ENCODE results near the gene KRTAP9-8. TPM values are rescaled to one million over a fixed set of nuclear protein-coding genes. Genes with fewer than 3 reads are reported as not detected.

KRTAP9-8 gene, protein sequence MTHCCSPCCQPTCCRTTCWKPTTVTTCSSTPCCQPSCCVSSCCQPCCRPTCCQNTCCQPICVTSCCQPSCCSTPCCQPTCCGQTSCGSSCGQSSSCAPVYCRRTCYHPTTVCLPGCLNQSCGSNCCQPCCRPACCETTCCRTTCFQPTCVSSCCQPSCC
- not detected in 5 replicates for total RNA-seq (2022; extraction: Qiagen RNA extraction)

DNA sequence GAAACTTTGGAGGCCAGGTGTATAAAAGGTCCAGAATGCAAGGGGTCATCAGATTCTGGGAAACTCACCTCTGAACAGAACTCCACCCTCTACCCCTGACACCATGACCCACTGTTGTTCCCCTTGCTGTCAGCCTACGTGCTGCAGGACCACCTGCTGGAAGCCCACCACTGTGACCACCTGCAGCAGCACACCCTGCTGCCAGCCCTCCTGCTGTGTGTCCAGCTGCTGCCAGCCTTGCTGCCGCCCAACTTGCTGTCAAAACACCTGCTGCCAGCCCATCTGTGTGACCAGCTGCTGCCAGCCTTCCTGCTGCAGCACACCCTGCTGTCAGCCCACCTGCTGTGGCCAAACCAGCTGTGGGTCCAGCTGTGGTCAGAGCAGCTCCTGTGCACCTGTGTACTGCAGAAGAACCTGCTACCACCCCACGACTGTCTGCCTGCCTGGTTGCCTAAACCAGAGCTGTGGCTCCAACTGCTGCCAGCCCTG lies at the start of gene KRTAP9-8:
TSS of gene KRTAP9-8 (plus strand) at position 51 of the 489 bp plus-strand sequence. CDS start at position 104, 53 bp downstream.

DNA sequence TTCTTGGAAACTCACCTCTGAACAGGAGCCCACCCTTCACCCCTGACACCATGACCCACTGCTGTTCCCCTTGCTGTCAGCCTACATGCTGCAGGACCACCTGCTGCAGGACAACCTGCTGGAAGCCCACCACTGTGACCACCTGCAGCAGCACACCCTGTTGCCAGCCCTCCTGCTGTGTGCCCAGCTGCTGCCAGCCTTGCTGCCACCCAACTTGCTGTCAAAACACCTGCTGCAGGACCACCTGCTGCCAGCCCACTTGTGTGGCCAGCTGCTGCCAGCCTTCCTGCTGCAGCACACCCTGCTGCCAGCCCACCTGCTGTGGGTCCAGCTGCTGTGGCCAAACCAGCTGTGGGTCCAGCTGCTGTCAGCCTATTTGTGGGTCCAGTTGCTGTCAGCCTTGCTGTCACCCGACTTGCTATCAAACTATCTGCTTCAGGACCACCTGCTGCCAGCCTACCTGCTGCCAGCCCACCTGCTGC lies 47.9 kb upstream of the KRTAP9-8 start, which contains the start of gene KRTAP9-1:
TSS of gene KRTAP9-1 (plus strand) at position 51 of the 482 bp plus-strand sequence. CDS start at position 51, 0 bp downstream.

DNA sequence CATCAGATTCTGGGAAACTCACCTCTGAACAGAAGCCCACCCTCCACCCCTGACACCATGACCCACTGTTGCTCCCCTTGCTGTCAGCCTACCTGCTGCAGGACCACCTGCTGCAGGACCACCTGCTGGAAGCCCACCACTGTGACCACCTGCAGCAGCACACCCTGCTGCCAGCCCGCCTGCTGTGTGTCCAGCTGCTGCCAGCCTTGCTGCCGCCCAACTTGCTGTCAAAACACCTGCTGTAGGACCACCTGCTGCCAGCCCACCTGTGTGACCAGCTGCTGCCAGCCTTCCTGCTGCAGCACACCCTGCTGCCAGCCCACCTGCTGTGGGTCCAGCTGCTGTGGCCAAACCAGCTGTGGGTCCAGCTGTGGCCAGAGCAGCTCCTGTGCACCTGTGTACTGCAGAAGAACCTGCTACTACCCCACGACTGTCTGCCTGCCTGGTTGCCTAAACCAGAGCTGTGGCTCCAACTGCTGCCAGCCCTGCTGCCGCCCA lies 11.2 kb upstream of the KRTAP9-8 start, which contains the start of gene KRTAP9-2:
TSS of gene KRTAP9-2 (plus strand) at position 51 of the 498 bp plus-strand sequence. CDS start at position 58, 7 bp downstream.

DNA sequence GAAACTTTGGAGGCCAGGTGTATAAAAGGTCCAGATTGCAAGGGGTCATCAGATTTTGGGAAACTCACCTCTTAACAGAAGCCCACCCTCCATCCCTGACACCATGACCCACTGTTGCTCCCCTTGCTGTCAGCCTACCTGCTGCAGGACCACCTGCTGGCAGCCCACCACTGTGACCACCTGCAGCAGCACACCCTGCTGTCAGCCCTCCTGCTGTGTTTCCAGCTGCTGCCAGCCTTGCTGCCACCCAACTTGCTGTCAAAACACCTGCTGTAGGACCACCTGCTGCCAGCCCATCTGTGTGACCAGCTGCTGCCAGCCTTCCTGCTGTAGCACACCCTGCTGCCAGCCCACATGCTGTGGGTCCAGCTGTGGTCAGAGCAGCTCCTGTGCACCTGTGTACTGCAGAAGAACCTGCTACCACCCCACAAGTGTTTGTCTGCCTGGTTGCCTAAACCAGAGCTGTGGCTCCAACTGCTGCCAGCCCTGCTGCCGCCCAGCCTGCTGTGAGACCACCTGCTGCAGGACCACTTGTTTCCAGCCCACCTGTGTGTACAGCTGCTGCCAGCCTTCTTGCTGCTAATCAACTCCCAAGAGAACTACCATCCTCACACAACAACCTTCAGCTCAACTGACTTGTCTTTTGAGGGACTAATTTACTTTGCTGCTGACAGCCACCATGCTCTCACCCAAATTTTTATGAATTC lies 5.2 kb upstream of the KRTAP9-8 start, which contains the start of gene KRTAP9-3:
TSS of gene KRTAP9-3 (plus strand) at position 51 of the 707 bp plus-strand sequence. CDS start at position 104, 53 bp downstream.

DNA sequence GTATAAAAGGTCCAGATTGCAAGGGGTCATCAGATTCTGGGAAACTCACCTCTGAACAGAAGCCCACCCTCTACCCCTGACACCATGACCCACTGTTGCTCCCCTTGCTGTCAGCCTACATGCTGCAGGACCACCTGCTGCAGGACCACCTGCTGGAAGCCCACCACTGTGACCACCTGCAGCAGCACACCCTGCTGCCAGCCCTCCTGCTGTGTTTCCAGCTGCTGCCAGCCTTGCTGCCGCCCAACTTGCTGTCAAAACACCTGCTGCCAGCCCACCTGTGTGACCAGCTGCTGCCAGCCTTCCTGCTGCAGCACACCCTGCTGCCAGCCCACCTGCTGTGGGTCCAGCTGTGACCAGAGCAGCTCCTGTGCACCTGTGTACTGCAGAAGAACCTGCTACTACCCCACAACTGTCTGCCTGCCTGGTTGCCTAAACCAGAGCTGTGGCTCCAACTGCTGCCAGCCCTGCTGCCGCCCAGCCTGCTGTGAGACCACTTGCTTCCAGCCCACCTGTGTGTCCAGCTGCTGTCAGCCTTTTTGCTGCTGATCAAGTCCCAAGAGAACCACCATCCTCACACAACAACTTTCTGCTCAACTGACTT lies 11.9 kb downstream of the KRTAP9-8 start, which contains the start of gene KRTAP9-4:
TSS of gene KRTAP9-4 (plus strand) at position 51 of the 604 bp plus-strand sequence. CDS start at position 85, 34 bp downstream.

DNA sequence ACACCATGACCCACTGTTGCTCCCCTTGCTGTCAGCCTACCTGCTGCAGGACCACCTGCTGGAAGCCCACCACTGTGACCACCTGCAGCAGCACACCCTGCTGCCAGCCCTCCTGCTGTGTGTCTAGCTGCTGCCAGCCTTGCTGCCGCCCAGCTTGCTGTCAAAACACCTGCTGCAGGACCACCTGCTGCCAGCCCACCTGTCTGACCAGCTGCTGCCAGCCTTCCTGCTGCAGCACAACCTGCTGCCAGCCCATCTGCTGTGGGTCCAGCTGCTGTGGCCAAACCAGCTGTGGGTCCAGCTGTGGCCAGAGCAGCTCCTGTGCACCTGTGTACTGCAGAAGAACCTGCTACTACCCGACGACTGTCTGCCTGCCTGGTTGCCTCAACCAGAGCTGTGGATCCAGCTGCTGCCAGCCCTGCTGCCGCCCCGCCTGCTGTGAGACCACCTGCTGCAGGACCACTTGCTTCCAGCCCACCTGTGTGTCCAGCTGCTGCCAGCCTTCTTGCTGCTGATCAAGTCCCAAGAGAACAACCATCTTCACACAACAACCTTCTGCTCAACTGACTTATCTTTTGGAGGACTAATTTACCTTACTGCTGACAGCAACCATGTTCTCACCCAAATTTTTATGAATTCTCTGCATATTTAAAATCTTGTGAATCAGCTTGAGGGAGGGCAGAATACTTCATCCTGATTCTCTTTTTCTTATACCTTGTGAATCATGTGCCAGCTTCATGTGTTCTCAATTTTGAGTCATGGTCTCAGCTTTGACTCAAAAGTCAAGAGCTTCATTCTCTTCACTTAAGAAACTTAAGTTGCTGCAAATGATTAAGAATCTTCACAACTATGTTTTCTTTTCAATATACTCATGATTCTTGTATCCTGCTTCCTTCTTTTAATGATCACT lies 17.8 kb downstream of the KRTAP9-8 start, which contains the start of gene KRTAP9-9:
TSS of gene KRTAP9-9 (plus strand) at position 4 of the 910 bp plus-strand sequence.

DNA sequence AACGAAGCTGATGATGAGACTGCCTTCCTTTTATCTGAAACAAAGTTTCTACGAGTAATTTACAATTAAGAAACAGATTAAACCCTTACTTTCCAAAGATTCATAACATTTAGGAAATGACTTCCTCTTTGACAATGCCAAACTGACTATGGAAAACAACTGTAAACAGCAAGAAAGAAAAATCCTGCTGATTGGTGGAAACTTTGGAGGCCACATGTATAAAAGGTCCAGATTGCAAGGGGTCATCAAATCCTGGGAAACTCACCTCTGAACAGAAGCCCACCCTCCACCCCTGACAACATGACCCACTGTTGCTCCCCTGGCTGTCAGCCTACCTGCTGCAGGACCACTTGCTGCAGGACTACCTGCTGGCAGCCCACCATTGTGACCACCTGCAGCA lies 27.3 kb downstream of the KRTAP9-8 start, which contains the start of gene KRTAP9-6:
TSS of gene KRTAP9-6 (plus strand) at position 301 of the 400 bp plus-strand sequence. CDS start at position 301, 0 bp downstream.

DNA sequence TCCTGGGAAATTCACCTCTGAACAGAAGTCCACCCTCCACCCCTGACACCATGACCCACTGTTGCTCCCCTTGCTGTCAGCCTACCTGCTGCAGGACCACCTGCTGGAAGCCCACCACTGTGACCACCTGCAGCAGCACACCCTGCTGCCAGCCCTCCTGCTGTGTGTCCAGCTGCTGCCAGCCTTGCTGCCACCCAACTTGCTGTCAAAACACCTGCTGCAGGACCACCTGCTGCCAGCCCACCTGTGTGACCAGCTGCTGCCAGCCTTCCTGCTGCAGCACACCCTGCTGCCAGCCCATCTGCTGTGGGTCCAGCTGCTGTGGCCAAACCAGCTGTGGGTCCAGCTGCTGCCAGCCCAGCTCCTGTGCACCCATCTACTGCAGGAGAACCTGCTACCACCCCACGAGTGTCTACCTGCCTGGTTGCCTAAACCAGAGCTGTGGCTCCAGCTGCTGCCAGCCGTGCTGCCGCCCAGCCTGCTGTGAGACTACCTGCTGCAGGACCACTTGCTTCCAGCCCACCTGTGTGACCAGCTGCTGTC lies 37.9 kb downstream of the KRTAP9-8 start, which contains the start of gene KRTAP9-7:
TSS of gene KRTAP9-7 (plus strand) at position 51 of the 543 bp plus-strand sequence. CDS start at position 51, 0 bp downstream.

Other genes with a start within 250 kb of the KRTAP9-8 start
- not detected in 5 replicates for gene KRTAP3-3, start 243.8 kb upstream of the KRTAP9-8 start, total RNA-seq (2022; extraction: Qiagen RNA extraction)
- gene KRTAP3-2, start 238.1 kb upstream of the KRTAP9-8 start, total RNA-seq (2022; extraction: Qiagen RNA extraction) = 0.22 to 0.42 TPM (median 0.37 TPM) in 3 of 5 replicates, not detected in the others
- gene KRTAP3-1, start 228.9 kb upstream of the KRTAP9-8 start, total RNA-seq (2022; extraction: Qiagen RNA extraction) = 0.35 TPM in 1 of 5 replicates, not detected in the others
- not detected in 5 replicates for gene KRTAP1-5, start 210.8 kb upstream of the KRTAP9-8 start, total RNA-seq (2022; extraction: Qiagen RNA extraction)
- gene KRTAP1-4, start 207.8 kb upstream of the KRTAP9-8 start, total RNA-seq (2022; extraction: Qiagen RNA extraction) = not detected in 5 replicates
- gene KRTAP1-3, start 203.1 kb upstream of the KRTAP9-8 start, total RNA-seq (2022; extraction: Qiagen RNA extraction) = not detected in 5 replicates
- not detected in 5 replicates for gene KRTAP1-1, start 196.5 kb upstream of the KRTAP9-8 start, total RNA-seq (2022; extraction: Qiagen RNA extraction)
- not detected in 5 replicates for gene KRTAP2-1, start 190.7 kb upstream of the KRTAP9-8 start, total RNA-seq (2022; extraction: Qiagen RNA extraction)
- gene KRTAP2-2, start 182.8 kb upstream of the KRTAP9-8 start, total RNA-seq (2022; extraction: Qiagen RNA extraction) = not detected in 5 replicates
- 0.22 TPM in 1 of 5 replicates, not detected in the others for gene KRTAP2-3, start 177.9 kb upstream of the KRTAP9-8 start, total RNA-seq (2022; extraction: Qiagen RNA extraction)
- gene KRTAP2-4, start 172.1 kb upstream of the KRTAP9-8 start, total RNA-seq (2022; extraction: Qiagen RNA extraction) = not detected in 5 replicates
- not detected in 5 replicates for gene KRTAP4-7, start 153.8 kb upstream of the KRTAP9-8 start, total RNA-seq (2022; extraction: Qiagen RNA extraction)
- not detected in 5 replicates for gene KRTAP4-8, start 139.9 kb upstream of the KRTAP9-8 start, total RNA-seq (2022; extraction: Qiagen RNA extraction)
- not detected in 5 replicates for gene KRTAP4-16, start 135.8 kb upstream of the KRTAP9-8 start, total RNA-seq (2022; extraction: Qiagen RNA extraction)
- not detected in 5 replicates for gene KRTAP4-9, start 132.6 kb upstream of the KRTAP9-8 start, total RNA-seq (2022; extraction: Qiagen RNA extraction)
- gene KRTAP4-11, start 119.6 kb upstream of the KRTAP9-8 start, total RNA-seq (2022; extraction: Qiagen RNA extraction) = not detected in 5 replicates
- gene KRTAP4-12, start 113.8 kb upstream of the KRTAP9-8 start, total RNA-seq (2022; extraction: Qiagen RNA extraction) = not detected in 5 replicates
- gene KRTAP4-6, start 97.5 kb upstream of the KRTAP9-8 start, total RNA-seq (2022; extraction: Qiagen RNA extraction) = not detected in 5 replicates
- not detected in 5 replicates for gene KRTAP4-5, start 88.2 kb upstream of the KRTAP9-8 start, total RNA-seq (2022; extraction: Qiagen RNA extraction)
- gene KRTAP4-4, start 77.3 kb upstream of the KRTAP9-8 start, total RNA-seq (2022; extraction: Qiagen RNA extraction) = not detected in 5 replicates
- gene KRTAP4-3, start 69.8 kb upstream of the KRTAP9-8 start, total RNA-seq (2022; extraction: Qiagen RNA extraction) = not detected in 5 replicates
- gene KRTAP4-2, start 59.8 kb upstream of the KRTAP9-8 start, total RNA-seq (2022; extraction: Qiagen RNA extraction) = not detected in 5 replicates
- gene KRTAP4-1, start 53.1 kb upstream of the KRTAP9-8 start, total RNA-seq (2022; extraction: Qiagen RNA extraction) = 0.16 to 0.38 TPM (median 0.18 TPM) in 3 of 5 replicates, not detected in the others
- gene KRTAP9-1, start 48.1 kb upstream of the KRTAP9-8 start, total RNA-seq (2022; extraction: Qiagen RNA extraction) = not detected in 5 replicates
- gene KRTAP9-2, start 11.4 kb upstream of the KRTAP9-8 start, total RNA-seq (2022; extraction: Qiagen RNA extraction) = not detected in 5 replicates
- not detected in 5 replicates for gene KRTAP9-3, start 5.5 kb upstream of the KRTAP9-8 start, total RNA-seq (2022; extraction: Qiagen RNA extraction)
- not detected in 5 replicates for gene KRTAP9-4, start 11.7 kb downstream of the KRTAP9-8 start, total RNA-seq (2022; extraction: Qiagen RNA extraction)
- not detected in 5 replicates for gene KRTAP9-9, start 17.4 kb downstream of the KRTAP9-8 start, total RNA-seq (2022; extraction: Qiagen RNA extraction)
- not detected in 5 replicates for gene KRTAP9-6, start 27.4 kb downstream of the KRTAP9-8 start, total RNA-seq (2022; extraction: Qiagen RNA extraction)
- not detected in 5 replicates for gene KRTAP9-7, start 37.7 kb downstream of the KRTAP9-8 start, total RNA-seq (2022; extraction: Qiagen RNA extraction)
- gene KRTAP29-1, start 64.9 kb downstream of the KRTAP9-8 start, total RNA-seq (2022; extraction: Qiagen RNA extraction) = not detected in 5 replicates
- gene KRTAP16-1, start 71.3 kb downstream of the KRTAP9-8 start, total RNA-seq (2022; extraction: Qiagen RNA extraction) = not detected in 5 replicates
- not detected in 5 replicates for gene KRTAP17-1, start 77.7 kb downstream of the KRTAP9-8 start, total RNA-seq (2022; extraction: Qiagen RNA extraction)
- not detected in 5 replicates for gene KRT33A, start 112.8 kb downstream of the KRTAP9-8 start, total RNA-seq (2022; extraction: Qiagen RNA extraction)
- not detected in 5 replicates for gene KRT33B, start 131.8 kb downstream of the KRTAP9-8 start, total RNA-seq (2022; extraction: Qiagen RNA extraction)
- gene KRT34, start 144.3 kb downstream of the KRTAP9-8 start, total RNA-seq (2022; extraction: Qiagen RNA extraction) = 0.14 to 0.41 TPM (median 0.39 TPM) in 5 replicates
- not detected in 5 replicates for gene KRT31, start 159.6 kb downstream of the KRTAP9-8 start, total RNA-seq (2022; extraction: Qiagen RNA extraction)
- not detected in 5 replicates for gene KRT37, start 186.6 kb downstream of the KRTAP9-8 start, total RNA-seq (2022; extraction: Qiagen RNA extraction)
- gene KRT38, start 203.0 kb downstream of the KRTAP9-8 start, total RNA-seq (2022; extraction: Qiagen RNA extraction) = not detected in 5 replicates
- 0.07 TPM in 2 of 5 replicates, not detected in the others for gene KRT32, start 229.4 kb downstream of the KRTAP9-8 start, total RNA-seq (2022; extraction: Qiagen RNA extraction)
- gene KRT35, start 243.2 kb downstream of the KRTAP9-8 start, total RNA-seq (2022; extraction: Qiagen RNA extraction) = not detected in 5 replicates

Measured in A549 treated with Mapracorat at 1 μM for 4 hours (cell line).